Measurements from ENCODE around the gene TMEM272.

GRCh38 chr13:51817717-51818116 is 27.3 kb downstream of the TMEM272 start:
- TF ChIP-seq ARNTL (CRISPR knock-in tag; IDR thresholded peaks at IDR 0.05; ENCODE audit: borderline replicate concordance, low read depth) (no peak), ZFP30 (CRISPR knock-in tag; IDR thresholded peaks at IDR 0.05) (no peak), TOX (CRISPR knock-in tag; IDR thresholded peaks at IDR 0.05; ENCODE audit: borderline replicate concordance) (no peak)
